ENCODE results near the gene RAD51B. TPM values are rescaled to one million over a fixed set of nuclear protein-coding genes. Genes with fewer than 3 reads are reported as not detected.

Gene RAD51B
- total and polyA plus RNA-seq, 2 of the 13 experiments (the other 11 are each of a cell fraction or from before 2014, with no cell fraction given): 7.0 to 9.5 TPM

- TF ChIP-seq, protein P1, sequence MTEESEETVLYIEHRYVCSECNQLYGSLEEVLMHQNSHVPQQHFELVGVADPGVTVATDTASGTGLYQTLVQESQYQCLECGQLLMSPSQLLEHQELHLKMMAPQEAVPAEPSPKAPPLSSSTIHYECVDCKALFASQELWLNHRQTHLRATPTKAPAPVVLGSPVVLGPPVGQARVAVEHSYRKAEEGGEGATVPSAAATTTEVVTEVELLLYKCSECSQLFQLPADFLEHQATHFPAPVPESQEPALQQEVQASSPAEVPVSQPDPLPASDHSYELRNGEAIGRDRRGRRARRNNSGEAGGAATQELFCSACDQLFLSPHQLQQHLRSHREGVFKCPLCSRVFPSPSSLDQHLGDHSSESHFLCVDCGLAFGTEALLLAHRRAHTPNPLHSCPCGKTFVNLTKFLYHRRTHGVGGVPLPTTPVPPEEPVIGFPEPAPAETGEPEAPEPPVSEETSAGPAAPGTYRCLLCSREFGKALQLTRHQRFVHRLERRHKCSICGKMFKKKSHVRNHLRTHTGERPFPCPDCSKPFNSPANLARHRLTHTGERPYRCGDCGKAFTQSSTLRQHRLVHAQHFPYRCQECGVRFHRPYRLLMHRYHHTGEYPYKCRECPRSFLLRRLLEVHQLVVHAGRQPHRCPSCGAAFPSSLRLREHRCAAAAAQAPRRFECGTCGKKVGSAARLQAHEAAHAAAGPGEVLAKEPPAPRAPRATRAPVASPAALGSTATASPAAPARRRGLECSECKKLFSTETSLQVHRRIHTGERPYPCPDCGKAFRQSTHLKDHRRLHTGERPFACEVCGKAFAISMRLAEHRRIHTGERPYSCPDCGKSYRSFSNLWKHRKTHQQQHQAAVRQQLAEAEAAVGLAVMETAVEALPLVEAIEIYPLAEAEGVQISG (CRISPR knock-in tag; IDR thresholded peaks at IDR 0.05): no peak
- no peak for TF ChIP-seq SPEN (CRISPR knock-in tag; IDR thresholded peaks at IDR 0.05; ENCODE audit: low read depth)
- TF ChIP-seq BCLAF1 (IDR thresholded peaks at IDR 0.05): no peak
- TF ChIP-seq, protein P2, sequence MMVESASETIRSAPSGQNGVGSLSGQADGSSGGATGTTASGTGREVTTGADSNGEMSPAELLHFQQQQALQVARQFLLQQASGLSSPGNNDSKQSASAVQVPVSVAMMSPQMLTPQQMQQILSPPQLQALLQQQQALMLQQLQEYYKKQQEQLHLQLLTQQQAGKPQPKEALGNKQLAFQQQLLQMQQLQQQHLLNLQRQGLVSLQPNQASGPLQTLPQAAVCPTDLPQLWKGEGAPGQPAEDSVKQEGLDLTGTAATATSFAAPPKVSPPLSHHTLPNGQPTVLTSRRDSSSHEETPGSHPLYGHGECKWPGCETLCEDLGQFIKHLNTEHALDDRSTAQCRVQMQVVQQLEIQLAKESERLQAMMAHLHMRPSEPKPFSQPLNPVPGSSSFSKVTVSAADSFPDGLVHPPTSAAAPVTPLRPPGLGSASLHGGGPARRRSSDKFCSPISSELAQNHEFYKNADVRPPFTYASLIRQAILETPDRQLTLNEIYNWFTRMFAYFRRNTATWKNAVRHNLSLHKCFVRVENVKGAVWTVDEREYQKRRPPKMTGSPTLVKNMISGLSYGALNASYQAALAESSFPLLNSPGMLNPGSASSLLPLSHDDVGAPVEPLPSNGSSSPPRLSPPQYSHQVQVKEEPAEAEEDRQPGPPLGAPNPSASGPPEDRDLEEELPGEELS (CRISPR knock-in tag; IDR thresholded peaks at IDR 0.05): no peak
- no peak for TF ChIP-seq SATB2 (CRISPR knock-in tag; IDR thresholded peaks at IDR 0.05)
- no peak for TF ChIP-seq EZH2 (conservative IDR thresholded peaks at IDR 0.05; ENCODE audit: low read depth, low read length)
Measured at GRCh38 chr14:68673464-68673863, 853.9 kb downstream of the RAD51B start (continued).

All from HepG2 (cell line).